ENCODE measurements around the gene GDF10.

GRCh38 chr10:47335906-47336305 lies 35.9 kb downstream of the GDF10 start:
- TF ChIP-seq CTCF (IDR thresholded peaks at IDR 0.05) (no peak), POLR2AphosphoS5 (IDR thresholded peaks at IDR 0.05) (no peak)
